Esophagus squamous epithelium (tissue), 4 donors: ENCODE data around the gene BICC1.

Experiments used
- POLR2A ChIP-seq, 4 donors: fragments of 450-650 bp; IDR thresholded peaks; one replicate each; pipeline ENCODE4 v1.6.1; 2017; ENCODE audit warnings: antibody characterized with exemption in 4 of 4, mild to moderate bottlenecking in 4 of 4, moderate library complexity in 3 of 4
- TF ChIP-seq, protein P1 (sequence below), 6 experiments: fragments of 450-650 bp in 4 of 6; fragments of 200-600 bp in 2 of 6; sonication (generic) in 2 of 6; IDR thresholded peaks; one replicate each; pipeline ENCODE4 v1.5.1; 2016 to 2019; ENCODE audit warnings: antibody characterized with exemption in 6 of 6, mild to moderate bottlenecking in 4 of 6, moderate library complexity in 4 of 6

DNA sequence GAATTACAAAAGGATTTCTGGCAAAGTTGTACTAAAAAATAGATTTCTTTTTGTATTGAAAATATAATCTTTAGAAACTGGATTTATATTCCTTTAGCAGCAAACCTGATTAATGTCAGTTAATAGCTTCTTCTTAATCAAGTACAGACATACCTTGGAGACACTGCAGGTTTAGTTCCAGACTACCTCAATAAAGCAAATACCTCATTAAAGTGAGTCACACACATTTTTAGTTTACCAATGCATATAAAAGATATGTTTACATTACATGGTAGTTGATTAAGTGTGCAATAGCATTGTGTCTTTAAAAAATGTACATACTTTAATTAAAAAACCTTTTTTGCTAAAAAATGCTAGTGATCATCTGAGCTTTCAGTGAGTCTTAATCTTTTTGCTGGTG lies 215.0 kb downstream of the BICC1 start:
- no peak for TF ChIP-seq POLR2A (IDR thresholded peaks at IDR 0.05)
- TF ChIP-seq, protein P1, sequence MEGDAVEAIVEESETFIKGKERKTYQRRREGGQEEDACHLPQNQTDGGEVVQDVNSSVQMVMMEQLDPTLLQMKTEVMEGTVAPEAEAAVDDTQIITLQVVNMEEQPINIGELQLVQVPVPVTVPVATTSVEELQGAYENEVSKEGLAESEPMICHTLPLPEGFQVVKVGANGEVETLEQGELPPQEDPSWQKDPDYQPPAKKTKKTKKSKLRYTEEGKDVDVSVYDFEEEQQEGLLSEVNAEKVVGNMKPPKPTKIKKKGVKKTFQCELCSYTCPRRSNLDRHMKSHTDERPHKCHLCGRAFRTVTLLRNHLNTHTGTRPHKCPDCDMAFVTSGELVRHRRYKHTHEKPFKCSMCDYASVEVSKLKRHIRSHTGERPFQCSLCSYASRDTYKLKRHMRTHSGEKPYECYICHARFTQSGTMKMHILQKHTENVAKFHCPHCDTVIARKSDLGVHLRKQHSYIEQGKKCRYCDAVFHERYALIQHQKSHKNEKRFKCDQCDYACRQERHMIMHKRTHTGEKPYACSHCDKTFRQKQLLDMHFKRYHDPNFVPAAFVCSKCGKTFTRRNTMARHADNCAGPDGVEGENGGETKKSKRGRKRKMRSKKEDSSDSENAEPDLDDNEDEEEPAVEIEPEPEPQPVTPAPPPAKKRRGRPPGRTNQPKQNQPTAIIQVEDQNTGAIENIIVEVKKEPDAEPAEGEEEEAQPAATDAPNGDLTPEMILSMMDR (IDR thresholded peaks at IDR 0.05), result no peak
